Choroid plexus epithelial cell (primary cell): ENCODE measurements around the gene RABGAP1L.
A peak's percentile ranks its signal among the peaks of the same experiment; 100 is the strongest.

Experiments used
- DNase-seq: peaks from one replicate; pipeline ENCODE4 v3.0.0-alpha.2; 2010; ENCODE audit warnings: low read depth
- H3K4me3 ChIP-seq: 2 replicates; pipeline ENCODE4 v1.5.1; 2011; ENCODE audit warnings: low read depth, mild to moderate bottlenecking, control low read depth, low read length, moderate library complexity
- CTCF ChIP-seq: conservative IDR thresholded peaks from 2 replicates; pipeline ENCODE4 v1.5.1; 2011; ENCODE audit warnings: low read depth, mild to moderate bottlenecking, control low read depth, inconsistent platforms, low read length, moderate library complexity

RABGAP1L gene

GRCh38 chr1:174211486-174211885, 52.2 kb downstream of the RABGAP1L start:
- no peak overlapping the region for H3K4me3 ChIP-seq
- no peak for TF ChIP-seq CTCF
- DNase-seq: no peak

GRCh38 chr1:174215766-174216165, 56.4 kb downstream of the RABGAP1L start:
- H3K4me3 ChIP-seq: no peak overlapping the region
- no peak for DNase-seq
- no peak for TF ChIP-seq CTCF

- DNase-seq: peak; percentile 26
- no peak overlapping the region for H3K4me3 ChIP-seq
- no peak for TF ChIP-seq CTCF
Measured at GRCh38 chr1:174217248-174217647, 57.9 kb downstream of the RABGAP1L start.

GRCh38 chr1:174217787-174218574, 58.7 kb downstream of the RABGAP1L start:
- no peak overlapping the region for H3K4me3 ChIP-seq
- peak; percentile 72 for DNase-seq
- peak; percentile 67 for TF ChIP-seq CTCF

GRCh38 chr1:174218983-174219382, 59.7 kb downstream of the RABGAP1L start:
- peak; percentile 68 for DNase-seq
- no peak overlapping the region for H3K4me3 ChIP-seq
- no peak for TF ChIP-seq CTCF

GRCh38 chr1:174219606-174220370, 60.5 kb downstream of the RABGAP1L start:
- peak; percentile 34 for DNase-seq
- TF ChIP-seq CTCF: no peak
- no peak overlapping the region for H3K4me3 ChIP-seq
